ENCODE data around the gene GRM1. TPM values are rescaled to one million over a fixed set of nuclear protein-coding genes. Genes with fewer than 3 reads are reported as not detected.

The GRM1 gene
- total and polyA plus RNA-seq, 9 of the 15 experiments (the other 6 are each of a cell fraction or from before 2014, with no cell fraction given) = not detected

GRCh38 chr6:146292506-146292905 is 263.6 kb downstream of the GRM1 start:
- in situ Hi-C loops (cut with MboI) (no loop called here), intact Hi-C loops (cut with micrococcal nuclease) (no loop called here)
- FAIRE-seq (no peak), DNase-seq (ENCODE audit: extremely low read depth in 1 of 4, low spot score in 3 of 4) (no peak), ATAC-seq (no peak)
- no TSS peak for BruUV-seq (replicated peaks)
- no peak overlapping the region for H2AFZ ChIP-seq (ENCODE audit: low read depth, low read length)
- no peaks in the 10 kb centered on the region for H3K9me1 ChIP-seq (ENCODE audit: control insufficient read depth, insufficient read depth, low read length)
- no peaks in the 10 kb centered on the region; a peak in 1 of 5 replicates for H3K4me1 ChIP-seq (replicated peaks in 1 of 2; ENCODE audit: control insufficient read depth in 2 of 2, insufficient read depth in 2 of 2, low read length in 2 of 2)
- H3K79me2 ChIP-seq (ENCODE audit: control insufficient read depth, insufficient read depth, low read length) = no peaks in the 10 kb centered on the region
- TF ChIP-seq CBX8 (IDR thresholded peaks at IDR 0.05; ENCODE audit: borderline replicate concordance, extremely low read depth, low read depth, low read length, poor library complexity, severe bottlenecking) = no peak
- TF ChIP-seq CTCFL (IDR thresholded peaks at IDR 0.05; ENCODE audit: borderline replicate concordance, insufficient read depth, low read depth, low read length, poor library complexity, severe bottlenecking) = no peak
- no peak for TF ChIP-seq TEAD2 (tag; IDR thresholded peaks at IDR 0.05)
- no peak for TF ChIP-seq FOXJ3 (CRISPR knock-in tag; IDR thresholded peaks at IDR 0.05)
- no peak for TF ChIP-seq ETV5 (CRISPR knock-in tag; IDR thresholded peaks at IDR 0.05; ENCODE audit: low read depth)
- no peak overlapping the region for H3K4me2 ChIP-seq (ENCODE audit: insufficient read depth, low read length)
- WGBS (ENCODE audit: insufficient coverage, low coverage, missing lambda C conversion rate) = 5% methylated on average over 1 of the region's 1 CpG
- H4K20me1 ChIP-seq (replicated peaks; ENCODE audit: control insufficient read depth, insufficient read depth, low read length) = no peaks in the 10 kb centered on the region
- no peak overlapping the region for H3K27ac ChIP-seq (ENCODE audit: extremely low read depth, low read depth, low read length)
- ChIA-PET CTCF (ENCODE audit: low intra/inter-chr PET ratio) (no interaction called here), POLR2A (no interaction called here)
- no peaks in the 10 kb centered on the region for H3K9me3 ChIP-seq (replicated peaks; ENCODE audit: control insufficient read depth, insufficient read depth, low read depth, low read length)
- H3K9ac ChIP-seq (ENCODE audit: insufficient read depth in 1 of 2, low read depth in 2 of 2, low read length in 2 of 2) = no peak overlapping the region
- no peak overlapping the region for H3K4me3 ChIP-seq
- H3K27me3 ChIP-seq (ENCODE audit: control insufficient read depth in 2 of 2, insufficient read depth in 2 of 2, low read length in 2 of 2) = no peaks in the 10 kb centered on the region
- H3K36me3 ChIP-seq (ENCODE audit: control insufficient read depth, insufficient read depth, low read length) = no peaks in the 10 kb centered on the region
